Ishikawa (cell line): ENCODE measurements around the gene FALEC.

ENCODE experiments used
- CEBPB ChIP-seq: IDR thresholded peaks from 2 replicates; pipeline ENCODE4 v1.6.1; 2012
- CREB1 ChIP-seq: IDR thresholded peaks from 2 replicates; pipeline ENCODE4 v1.6.1; 2012; ENCODE audit warnings: low read depth
- EGR1 ChIP-seq: IDR thresholded peaks from 2 replicates; pipeline ENCODE4 v1.6.1; 2012
- EP300 ChIP-seq: IDR thresholded peaks from 2 replicates; pipeline ENCODE4 v1.6.1; 2012; ENCODE audit warnings: borderline replicate concordance
- FOXM1 ChIP-seq: IDR thresholded peaks from 2 replicates; pipeline ENCODE4 v1.6.1; 2012; ENCODE audit warnings: low read depth, borderline replicate concordance
- NFIC ChIP-seq: IDR thresholded peaks from 2 replicates; pipeline ENCODE4 v1.6.1; 2012
- RAD21 ChIP-seq: IDR thresholded peaks from 2 replicates; pipeline ENCODE4 v1.6.1; 2012; ENCODE audit warnings: low read depth
- TAF1 ChIP-seq: IDR thresholded peaks from 2 replicates; pipeline ENCODE4 v1.6.1; 2012; ENCODE audit warnings: low read depth, mild to moderate bottlenecking
- TCF12 ChIP-seq: IDR thresholded peaks from 2 replicates; pipeline ENCODE4 v1.6.1; 2012; ENCODE audit warnings: low read depth
- TEAD4 ChIP-seq: IDR thresholded peaks from 2 replicates; pipeline ENCODE4 v1.6.1; 2012
- YY1 ChIP-seq: IDR thresholded peaks from 2 replicates; pipeline ENCODE4 v1.6.1; 2012; ENCODE audit warnings: low read depth
- ZBTB7A ChIP-seq: IDR thresholded peaks from 2 replicates; pipeline ENCODE4 v1.6.1; 2012; ENCODE audit warnings: low read depth
- TF ChIP-seq, protein P1 (sequence below): IDR thresholded peaks from 2 replicates; pipeline ENCODE4 v1.6.1; 2012
- TF ChIP-seq, protein P2 (sequence below): IDR thresholded peaks from 2 replicates; pipeline ENCODE4 v1.6.1; 2012; ENCODE audit warnings: low read depth, mild to moderate bottlenecking
- TF ChIP-seq, protein P3 (sequence below): IDR thresholded peaks from 2 replicates; pipeline ENCODE4 v1.6.1; 2012

FALEC gene

DNA sequence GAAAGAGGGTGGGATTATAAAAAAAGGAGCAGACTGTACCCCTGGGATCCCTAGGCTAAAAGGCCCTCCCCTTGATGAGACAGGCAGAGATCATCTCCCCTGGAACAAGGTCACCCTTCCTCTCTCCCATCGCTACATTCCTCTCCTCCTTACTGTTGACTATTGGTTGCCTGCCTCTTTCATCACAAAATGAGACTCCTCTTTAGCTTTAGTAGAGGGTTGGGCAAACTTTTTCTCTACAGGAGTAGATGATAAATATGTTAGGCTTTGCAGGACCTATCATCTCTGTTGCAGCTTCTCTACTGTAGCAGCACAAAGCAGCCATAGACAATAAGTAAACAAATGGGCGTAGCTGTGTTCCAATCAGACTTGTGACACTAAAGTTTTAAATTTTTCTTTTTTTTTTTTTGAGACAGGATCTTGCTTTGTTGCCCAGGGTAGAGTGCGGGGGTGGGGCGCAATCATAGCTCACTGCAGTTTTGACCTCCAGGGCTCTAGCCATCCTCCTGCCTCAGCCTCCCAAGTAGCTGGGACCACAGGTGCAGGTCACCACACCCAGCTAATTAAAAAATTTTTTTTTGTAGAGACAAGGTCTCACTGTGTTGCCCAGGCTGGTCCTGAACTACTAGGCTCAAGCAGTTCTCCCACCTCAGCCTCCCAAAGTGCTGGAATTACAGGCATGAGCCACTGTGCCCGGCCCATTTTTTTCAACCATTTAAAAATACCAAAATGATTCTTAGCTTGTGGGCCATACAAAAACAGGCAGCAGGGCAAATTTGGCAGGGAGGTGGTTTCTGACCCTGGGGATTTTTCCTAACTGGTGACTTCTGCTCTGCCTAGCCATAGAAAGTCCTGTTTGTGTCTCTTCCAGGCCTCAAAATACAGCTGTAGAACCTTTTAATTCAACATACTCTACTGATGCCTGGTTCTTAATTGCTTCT, 48.8 kb downstream of the FALEC start:
- TF ChIP-seq, protein P1, sequence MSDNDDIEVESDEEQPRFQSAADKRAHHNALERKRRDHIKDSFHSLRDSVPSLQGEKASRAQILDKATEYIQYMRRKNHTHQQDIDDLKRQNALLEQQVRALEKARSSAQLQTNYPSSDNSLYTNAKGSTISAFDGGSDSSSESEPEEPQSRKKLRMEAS: no peak
- TF ChIP-seq, protein P2, sequence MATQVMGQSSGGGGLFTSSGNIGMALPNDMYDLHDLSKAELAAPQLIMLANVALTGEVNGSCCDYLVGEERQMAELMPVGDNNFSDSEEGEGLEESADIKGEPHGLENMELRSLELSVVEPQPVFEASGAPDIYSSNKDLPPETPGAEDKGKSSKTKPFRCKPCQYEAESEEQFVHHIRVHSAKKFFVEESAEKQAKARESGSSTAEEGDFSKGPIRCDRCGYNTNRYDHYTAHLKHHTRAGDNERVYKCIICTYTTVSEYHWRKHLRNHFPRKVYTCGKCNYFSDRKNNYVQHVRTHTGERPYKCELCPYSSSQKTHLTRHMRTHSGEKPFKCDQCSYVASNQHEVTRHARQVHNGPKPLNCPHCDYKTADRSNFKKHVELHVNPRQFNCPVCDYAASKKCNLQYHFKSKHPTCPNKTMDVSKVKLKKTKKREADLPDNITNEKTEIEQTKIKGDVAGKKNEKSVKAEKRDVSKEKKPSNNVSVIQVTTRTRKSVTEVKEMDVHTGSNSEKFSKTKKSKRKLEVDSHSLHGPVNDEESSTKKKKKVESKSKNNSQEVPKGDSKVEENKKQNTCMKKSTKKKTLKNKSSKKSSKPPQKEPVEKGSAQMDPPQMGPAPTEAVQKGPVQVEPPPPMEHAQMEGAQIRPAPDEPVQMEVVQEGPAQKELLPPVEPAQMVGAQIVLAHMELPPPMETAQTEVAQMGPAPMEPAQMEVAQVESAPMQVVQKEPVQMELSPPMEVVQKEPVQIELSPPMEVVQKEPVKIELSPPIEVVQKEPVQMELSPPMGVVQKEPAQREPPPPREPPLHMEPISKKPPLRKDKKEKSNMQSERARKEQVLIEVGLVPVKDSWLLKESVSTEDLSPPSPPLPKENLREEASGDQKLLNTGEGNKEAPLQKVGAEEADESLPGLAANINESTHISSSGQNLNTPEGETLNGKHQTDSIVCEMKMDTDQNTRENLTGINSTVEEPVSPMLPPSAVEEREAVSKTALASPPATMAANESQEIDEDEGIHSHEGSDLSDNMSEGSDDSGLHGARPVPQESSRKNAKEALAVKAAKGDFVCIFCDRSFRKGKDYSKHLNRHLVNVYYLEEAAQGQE: no peak
- no peak for TF ChIP-seq TAF1
- TF ChIP-seq FOXM1: no peak
- TF ChIP-seq YY1: no peak
- TF ChIP-seq RAD21: no peak
- TF ChIP-seq TCF12: no peak
- TF ChIP-seq EGR1: no peak
- no peak for TF ChIP-seq CREB1
- TF ChIP-seq EP300: no peak
- no peak for TF ChIP-seq CEBPB
- TF ChIP-seq, protein P3, sequence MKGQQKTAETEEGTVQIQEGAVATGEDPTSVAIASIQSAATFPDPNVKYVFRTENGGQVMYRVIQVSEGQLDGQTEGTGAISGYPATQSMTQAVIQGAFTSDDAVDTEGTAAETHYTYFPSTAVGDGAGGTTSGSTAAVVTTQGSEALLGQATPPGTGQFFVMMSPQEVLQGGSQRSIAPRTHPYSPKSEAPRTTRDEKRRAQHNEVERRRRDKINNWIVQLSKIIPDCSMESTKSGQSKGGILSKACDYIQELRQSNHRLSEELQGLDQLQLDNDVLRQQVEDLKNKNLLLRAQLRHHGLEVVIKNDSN: no peak
- no peak for TF ChIP-seq TEAD4
- no peak for TF ChIP-seq NFIC
- no peak for TF ChIP-seq ZBTB7A

DNA sequence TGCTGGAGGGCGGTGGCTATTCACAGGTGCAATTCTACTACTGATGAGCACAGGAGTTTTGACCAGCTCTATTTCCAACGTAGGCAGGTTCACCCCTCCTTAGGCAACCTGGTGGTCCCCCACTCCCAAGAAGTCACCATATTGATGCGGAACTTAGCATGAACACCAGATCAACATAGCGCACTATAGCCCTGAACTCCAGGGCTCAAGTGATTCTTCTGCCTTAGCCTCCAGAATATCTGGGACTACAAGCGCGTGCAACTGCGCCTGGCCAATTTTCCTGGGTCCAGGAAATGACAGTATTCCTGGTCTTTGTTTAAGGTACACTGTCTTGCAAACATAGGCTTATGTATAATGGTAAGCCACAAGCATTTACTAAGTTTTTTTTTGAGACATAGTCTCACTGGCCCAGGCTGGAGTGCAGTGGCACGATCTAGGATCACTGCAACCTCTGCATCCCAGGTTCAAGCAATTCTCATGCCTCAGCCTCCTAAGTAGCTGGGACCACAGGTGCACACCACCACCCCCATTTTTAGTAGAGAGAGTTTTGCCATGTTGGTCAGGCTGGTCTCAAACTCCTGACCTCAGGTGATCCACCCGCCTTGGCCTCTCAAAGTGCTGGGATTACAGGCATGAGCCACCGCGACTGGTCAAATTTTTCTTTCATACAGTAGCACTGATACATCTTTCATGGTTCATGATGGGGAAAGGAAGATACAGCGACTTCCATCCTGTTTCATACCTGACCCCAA, 51.2 kb downstream of the FALEC start:
- TF ChIP-seq RAD21: no peak
- no peak for TF ChIP-seq EP300
- TF ChIP-seq, protein P2: no peak
- TF ChIP-seq CEBPB: no peak
- TF ChIP-seq, protein P1: no peak
- no peak for TF ChIP-seq YY1
- no peak for TF ChIP-seq CREB1
- TF ChIP-seq NFIC: no peak
- no peak for TF ChIP-seq EGR1

DNA sequence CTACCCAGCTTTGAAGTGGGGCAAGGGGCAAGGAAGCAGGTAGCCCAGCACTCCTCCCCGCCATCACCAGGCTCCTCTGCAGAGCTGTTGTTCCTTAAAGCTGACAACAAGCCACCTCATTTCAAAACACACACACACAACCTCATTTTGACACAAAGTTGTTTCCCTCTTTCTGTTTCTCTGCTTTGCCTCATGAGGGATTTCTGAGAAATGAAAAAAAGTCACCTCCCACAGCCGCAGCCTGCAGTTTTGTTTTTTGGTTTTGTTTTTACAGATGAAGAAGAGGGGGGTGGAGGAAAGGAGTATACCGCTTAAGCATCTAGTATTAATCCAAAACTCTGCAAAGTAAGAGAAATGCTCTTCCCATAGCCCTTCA, 51.8 kb downstream of the FALEC start:
- no peak for TF ChIP-seq TEAD4
- no peak for TF ChIP-seq FOXM1
- TF ChIP-seq NFIC: no peak
- TF ChIP-seq, protein P2: no peak
- TF ChIP-seq TCF12: no peak
- TF ChIP-seq, protein P3: no peak
- TF ChIP-seq EGR1: no peak
- no peak for TF ChIP-seq EP300
- no peak for TF ChIP-seq YY1
- no peak for TF ChIP-seq CEBPB
- TF ChIP-seq CREB1: no peak
- no peak for TF ChIP-seq ZBTB7A
